GM10847 (cell line): ENCODE measurements around the gene CRYL1.

ENCODE experiments used
- POLR2A ChIP-seq: IDR thresholded peaks from 2 replicates; pipeline ENCODE4 v1.6.1; 2011; ENCODE audit not compliant: insufficient read length; ENCODE audit errors: extremely low read depth

CRYL1 gene

GRCh38 chr13:20353973-20354372 lies 171.7 kb downstream of the CRYL1 start:
- TF ChIP-seq POLR2A = no peak
